Measurements from ENCODE around the gene MRGPRD. TPM values are rescaled to one million over a fixed set of nuclear protein-coding genes. Genes with fewer than 3 reads are reported as not detected.

Gene MRGPRD
- total and polyA plus RNA-seq, 2 experiments from 2014 or later: not detected

GRCh38 chr11:69003866-69004367 is 23.1 kb upstream of the MRGPRD start:
- no peaks in the 10 kb centered on the region for H4K20me1 ChIP-seq (replicated peaks; ENCODE audit: insufficient read depth)
- Mint-ChIP-seq H3K4me3 (no peak overlapping the region), H3K36me3 (ENCODE audit: low read depth) (peaks cover 3% of the 10 kb centered on the region; the same call in 1 of the 3 replicates), H3K9me3 (no peaks in the 10 kb centered on the region), H3K4me1 (peaks cover 3% of the 10 kb centered on the region; the same call in 1 of the 3 replicates), H3K27ac (no peak overlapping the region), H3K27me3 (ENCODE audit: insufficient read depth, low read depth, poor library complexity) (peaks cover 8% of the 10 kb centered on the region)
- H3F3A ChIP-seq (replicated peaks; ENCODE audit: low read depth): no peaks in the 10 kb centered on the region
- no peaks in the 10 kb centered on the region for H3K79me2 ChIP-seq (replicated peaks; ENCODE audit: insufficient read depth)
- H3K9me2 ChIP-seq (ENCODE audit: insufficient read depth): no peaks in the 10 kb centered on the region
- H2AFZ ChIP-seq: no peak overlapping the region
- no peak for ATAC-seq
- TF ChIP-seq EZH2 (IDR thresholded peaks at IDR 0.05; ENCODE audit: low read depth, unreplicated experiment): no peak
- H3K27me3 ChIP-seq (ENCODE audit: insufficient read depth): no peaks in the 10 kb centered on the region
- no peak overlapping the region for H3K4me2 ChIP-seq
- H3K36me3 ChIP-seq (ENCODE audit: insufficient read depth): no peaks in the 10 kb centered on the region
- H3K4me1 ChIP-seq (ENCODE audit: insufficient read depth): no peaks in the 10 kb centered on the region
- no peak for DNase-seq (ENCODE audit: low spot score)
- no peak overlapping the region for H3K4me3 ChIP-seq
- no peak overlapping the region for H3K27ac ChIP-seq (ENCODE audit: low read depth)

- Mint-ChIP-seq H3K4me1 (peaks cover 5% of the 10 kb centered on the region; the same call in 2 of the 3 replicates), H3K4me3 (no peak overlapping the region)
- no peak for ATAC-seq
- no peak for TF ChIP-seq ZNF462 (CRISPR knock-in tag; IDR thresholded peaks at IDR 0.05)
- no peak for TF ChIP-seq CREB1 (CRISPR knock-in tag; IDR thresholded peaks at IDR 0.05; ENCODE audit: low read depth)
- TF ChIP-seq, protein P1, sequence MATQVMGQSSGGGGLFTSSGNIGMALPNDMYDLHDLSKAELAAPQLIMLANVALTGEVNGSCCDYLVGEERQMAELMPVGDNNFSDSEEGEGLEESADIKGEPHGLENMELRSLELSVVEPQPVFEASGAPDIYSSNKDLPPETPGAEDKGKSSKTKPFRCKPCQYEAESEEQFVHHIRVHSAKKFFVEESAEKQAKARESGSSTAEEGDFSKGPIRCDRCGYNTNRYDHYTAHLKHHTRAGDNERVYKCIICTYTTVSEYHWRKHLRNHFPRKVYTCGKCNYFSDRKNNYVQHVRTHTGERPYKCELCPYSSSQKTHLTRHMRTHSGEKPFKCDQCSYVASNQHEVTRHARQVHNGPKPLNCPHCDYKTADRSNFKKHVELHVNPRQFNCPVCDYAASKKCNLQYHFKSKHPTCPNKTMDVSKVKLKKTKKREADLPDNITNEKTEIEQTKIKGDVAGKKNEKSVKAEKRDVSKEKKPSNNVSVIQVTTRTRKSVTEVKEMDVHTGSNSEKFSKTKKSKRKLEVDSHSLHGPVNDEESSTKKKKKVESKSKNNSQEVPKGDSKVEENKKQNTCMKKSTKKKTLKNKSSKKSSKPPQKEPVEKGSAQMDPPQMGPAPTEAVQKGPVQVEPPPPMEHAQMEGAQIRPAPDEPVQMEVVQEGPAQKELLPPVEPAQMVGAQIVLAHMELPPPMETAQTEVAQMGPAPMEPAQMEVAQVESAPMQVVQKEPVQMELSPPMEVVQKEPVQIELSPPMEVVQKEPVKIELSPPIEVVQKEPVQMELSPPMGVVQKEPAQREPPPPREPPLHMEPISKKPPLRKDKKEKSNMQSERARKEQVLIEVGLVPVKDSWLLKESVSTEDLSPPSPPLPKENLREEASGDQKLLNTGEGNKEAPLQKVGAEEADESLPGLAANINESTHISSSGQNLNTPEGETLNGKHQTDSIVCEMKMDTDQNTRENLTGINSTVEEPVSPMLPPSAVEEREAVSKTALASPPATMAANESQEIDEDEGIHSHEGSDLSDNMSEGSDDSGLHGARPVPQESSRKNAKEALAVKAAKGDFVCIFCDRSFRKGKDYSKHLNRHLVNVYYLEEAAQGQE (IDR thresholded peaks at IDR 0.05; ENCODE audit: unreplicated experiment): no peak
- TF ChIP-seq, protein P2, sequence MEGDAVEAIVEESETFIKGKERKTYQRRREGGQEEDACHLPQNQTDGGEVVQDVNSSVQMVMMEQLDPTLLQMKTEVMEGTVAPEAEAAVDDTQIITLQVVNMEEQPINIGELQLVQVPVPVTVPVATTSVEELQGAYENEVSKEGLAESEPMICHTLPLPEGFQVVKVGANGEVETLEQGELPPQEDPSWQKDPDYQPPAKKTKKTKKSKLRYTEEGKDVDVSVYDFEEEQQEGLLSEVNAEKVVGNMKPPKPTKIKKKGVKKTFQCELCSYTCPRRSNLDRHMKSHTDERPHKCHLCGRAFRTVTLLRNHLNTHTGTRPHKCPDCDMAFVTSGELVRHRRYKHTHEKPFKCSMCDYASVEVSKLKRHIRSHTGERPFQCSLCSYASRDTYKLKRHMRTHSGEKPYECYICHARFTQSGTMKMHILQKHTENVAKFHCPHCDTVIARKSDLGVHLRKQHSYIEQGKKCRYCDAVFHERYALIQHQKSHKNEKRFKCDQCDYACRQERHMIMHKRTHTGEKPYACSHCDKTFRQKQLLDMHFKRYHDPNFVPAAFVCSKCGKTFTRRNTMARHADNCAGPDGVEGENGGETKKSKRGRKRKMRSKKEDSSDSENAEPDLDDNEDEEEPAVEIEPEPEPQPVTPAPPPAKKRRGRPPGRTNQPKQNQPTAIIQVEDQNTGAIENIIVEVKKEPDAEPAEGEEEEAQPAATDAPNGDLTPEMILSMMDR (conservative IDR thresholded peaks at IDR 0.05; ENCODE audit: low read depth in 2 of 2): no peak
- TF ChIP-seq NANOG (IDR thresholded peaks at IDR 0.05; ENCODE audit: borderline replicate concordance): no peak
- TF ChIP-seq STAT1 (IDR thresholded peaks at IDR 0.05; ENCODE audit: unreplicated experiment): no peak
- no peak for TF ChIP-seq ZNF331 (CRISPR knock-in tag; IDR thresholded peaks at IDR 0.05; ENCODE audit: low read depth)
- TF ChIP-seq ZNF114 (CRISPR knock-in tag; IDR thresholded peaks at IDR 0.05): no peak
- TF ChIP-seq EZH2 (IDR thresholded peaks at IDR 0.05; ENCODE audit: low read depth, unreplicated experiment): no peak
Observed at GRCh38 chr11:69003301-69003865, 22.6 kb upstream of the MRGPRD start.

More at GRCh38 chr11:69003301-69003865, 22.6 kb upstream of the MRGPRD start:
- Histone ChIP-seq H4K20me1 (replicated peaks; ENCODE audit: insufficient read depth) (no peaks in the 10 kb centered on the region), H3K27me3 (ENCODE audit: insufficient read depth) (no peaks in the 10 kb centered on the region), H3K4me3 (no peak overlapping the region), H3K4me1 (ENCODE audit: insufficient read depth) (no peaks in the 10 kb centered on the region), H3F3A (replicated peaks; ENCODE audit: low read depth) (no peaks in the 10 kb centered on the region), H2AFZ (no peak overlapping the region), H3K9me2 (ENCODE audit: insufficient read depth) (no peaks in the 10 kb centered on the region), H3K27ac (ENCODE audit: low read depth) (no peak overlapping the region), H3K79me2 (replicated peaks; ENCODE audit: insufficient read depth) (no peaks in the 10 kb centered on the region), H3K36me3 (ENCODE audit: insufficient read depth) (no peaks in the 10 kb centered on the region), H3K4me2 (no peak overlapping the region)
- Mint-ChIP-seq H3K27ac (no peak overlapping the region), H3K36me3 (ENCODE audit: low read depth) (peaks cover 3% of the 10 kb centered on the region; the same call in 1 of the 3 replicates), H3K27me3 (ENCODE audit: insufficient read depth, low read depth, poor library complexity) (peaks cover 8% of the 10 kb centered on the region), H3K9me3 (no peaks in the 10 kb centered on the region)
- no peak for DNase-seq (ENCODE audit: low spot score)

All from GM23338 (cell line).